Esophagus muscularis mucosa (tissue), 4 donors: ENCODE data around the gene MRAP2. TPM values are rescaled to one million over a fixed set of nuclear protein-coding genes. Genes with fewer than 3 reads are reported as not detected.

ENCODE experiments used
- DNase-seq: peaks from one replicate; pipeline ENCODE4 v3.0.0-alpha.2; 2017; ENCODE audit errors: extremely low spot score
- H3K27ac ChIP-seq, 4 donors: fragments of 200-600 bp; sonication (generic); replicated peaks in 1 of 4; 1 replicate in 3 of 4; 2 replicates in 1 of 4; pipeline ENCODE4 v1.5.1; 2016 to 2019; ENCODE audit warnings: mild to moderate bottlenecking in 1 of 4
- H3K27me3 ChIP-seq, 4 donors: fragments of 200-600 bp; sonication (generic); one replicate each; pipeline versions ENCODE4 v1.5.1 to v1.6.0; 2016 to 2019
- H3K36me3 ChIP-seq, 4 donors: fragments of 200-600 bp; sonication (generic); one replicate each; pipeline ENCODE4 v1.5.1; 2016 to 2019
- H3K4me1 ChIP-seq, 4 donors: fragments of 200-600 bp; sonication (generic); one replicate each; pipeline ENCODE4 v1.5.1; 2016 to 2019
- H3K4me3 ChIP-seq, 4 donors: fragments of 200-600 bp; sonication (generic); 1 replicate in 2 of 4; 2 replicates in 2 of 4; pipeline ENCODE4 v1.5.1; 2016 to 2019; ENCODE audit warnings: mild to moderate bottlenecking in 4 of 4, moderate library complexity in 1 of 4
- H3K9me3 ChIP-seq, 4 donors: fragments of 200-600 bp; sonication (generic); 1 replicate in 3 of 4; 2 replicates in 1 of 4; pipeline ENCODE4 v1.5.1; 2016 to 2019
- CTCF ChIP-seq, 3 experiments: fragments of 200-600 bp in 2 of 3; fragments of 450-650 bp in 1 of 3; sonication (generic) in 2 of 3; IDR thresholded peaks; one replicate each; pipeline ENCODE4 v1.5.1; 2017 to 2019; ENCODE audit warnings: antibody characterized with exemption in 3 of 3, mild to moderate bottlenecking in 2 of 3, moderate library complexity in 1 of 3
- EP300 ChIP-seq: sonication (generic); formaldehyde crosslinking; IDR thresholded peaks from one replicate; pipeline ENCODE4 v1.6.1; 2017; ENCODE audit warnings: antibody characterized with exemption
- POLR2A ChIP-seq: fragments of 450-650 bp; IDR thresholded peaks from one replicate; pipeline ENCODE4 v1.6.1; 2017; ENCODE audit warnings: antibody characterized with exemption, moderate library complexity, mild to moderate bottlenecking, low read depth
- POLR2AphosphoS5 ChIP-seq, 2 donors: sonication (generic); formaldehyde crosslinking; IDR thresholded peaks; one replicate each; pipeline ENCODE4 v1.6.1; 2017; ENCODE audit warnings: antibody characterized with exemption in 2 of 2
- WGBS: methylation state at CpG from one replicate; pipeline ENCODE4 v1.1.5; 2018; 5-methylcytosine and 5-hydroxymethylcytosine counted together
- intact Hi-C: fragments of 100-400 bp; cut with DNase I; formaldehyde crosslinking; loops from one replicate; pipeline ENCODE4 v1.15.1; 2023
- total RNA-seq, 4 donors: library from RNA; depleted of rRNA; stranded (reverse); fragments of >200 nt; gene quantifications; one replicate each; pipeline versions ENCODE4 v1.1.0 to v1.2.1, GENCODE V29; 2016

Gene MRAP2
- under 1 TPM in 3 of 4 donors, not detected in 1; 0.11 to 0.32 (median 0.17) TPM for total RNA-seq

DNA sequence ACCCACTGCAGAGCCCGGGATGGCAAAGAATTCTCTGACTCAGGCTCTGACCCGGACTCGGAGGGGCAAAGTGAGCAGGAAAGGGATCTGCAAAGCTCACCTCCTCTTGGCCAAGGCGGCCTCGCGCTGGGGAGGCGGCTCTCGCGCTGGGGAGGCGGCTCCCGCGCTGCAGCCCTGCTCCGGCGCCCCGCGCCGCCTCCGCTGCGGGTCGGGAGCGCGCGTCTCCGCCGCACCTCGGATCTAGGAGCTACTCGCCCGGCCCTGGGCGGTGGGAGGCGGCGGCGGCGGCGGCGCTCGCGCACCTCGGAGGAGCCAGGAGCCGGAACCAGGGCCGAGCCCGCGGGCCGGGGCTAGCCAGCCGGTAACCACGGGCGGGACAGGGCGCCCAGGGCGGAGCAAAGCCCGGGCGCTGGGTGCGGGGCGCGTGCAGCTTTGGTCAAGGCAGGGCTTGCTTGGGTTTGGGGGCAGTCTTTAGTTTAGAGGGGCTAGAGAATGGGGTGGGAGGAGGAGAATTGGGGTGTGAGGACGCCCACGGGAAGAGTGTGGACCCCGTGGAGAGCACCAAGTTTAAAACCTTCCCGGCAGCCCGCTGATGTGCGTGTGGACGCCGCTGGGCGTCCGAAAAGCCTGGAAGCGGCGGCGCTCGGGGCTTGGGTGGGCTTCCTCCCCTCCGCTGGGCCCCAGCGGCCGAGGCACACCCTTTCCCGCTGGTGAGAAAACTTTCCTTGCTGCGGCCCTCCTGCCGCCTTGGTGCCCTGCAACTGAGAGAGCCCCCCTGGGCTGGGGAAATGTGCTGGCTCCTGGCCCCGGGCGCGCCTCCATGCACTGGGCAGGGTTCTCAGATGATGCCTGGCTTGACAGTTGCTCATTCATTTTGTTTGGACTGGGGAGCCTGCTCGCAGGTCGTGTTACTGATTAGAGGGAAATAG, at the start of gene MRAP2:
TSS of gene MRAP2 (plus strand) at position 250 of the 929 bp plus-strand sequence. CDS start 21,547 bp downstream, outside the sequence.
- peaks cover 0 to 51% (median 2%) of the 10 kb centered on the region in 4 donors for H3K27me3 ChIP-seq

DNA sequence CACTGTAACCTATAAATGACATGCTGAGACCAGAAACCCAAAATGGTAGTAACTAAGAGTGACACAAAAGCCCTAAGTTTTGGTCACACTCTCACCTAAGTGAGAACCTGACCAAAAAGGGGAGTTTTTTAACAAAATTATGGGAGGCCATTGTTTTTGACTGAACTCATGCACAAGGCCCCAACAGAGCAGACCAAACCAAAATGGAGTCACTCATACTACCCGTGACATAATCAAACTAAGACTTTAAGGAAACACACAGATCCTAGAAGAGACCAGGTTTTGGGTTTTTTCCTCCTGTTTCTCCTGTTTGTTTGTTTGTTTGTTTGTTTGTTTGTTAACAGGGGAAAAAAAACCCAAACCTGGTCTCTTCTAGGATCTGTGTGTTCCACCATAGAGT, 49.2 kb upstream of the MRAP2 start:
- H3K36me3 ChIP-seq = peaks cover 0 to 4% (median 0%) of the 10 kb centered on the region in 4 donors
- no peaks in the 10 kb centered on the region for H3K27me3 ChIP-seq
- 96% methylated on average over 1 of the region's 1 CpG for WGBS
- TF ChIP-seq POLR2A (no peak), POLR2AphosphoS5 (IDR thresholded peaks at IDR 0.05) (no peak), CTCF (IDR thresholded peaks at IDR 0.05) (no peak), EP300 (no peak)
- intact Hi-C loops = no loop called here
- no peak overlapping the region for H3K4me3 ChIP-seq
- no peak overlapping the region for H3K27ac ChIP-seq
- no peaks in the 10 kb centered on the region for H3K4me1 ChIP-seq
- no peak for DNase-seq
- no peaks in the 10 kb centered on the region for H3K9me3 ChIP-seq

More for the DNA sequence above, at the start of gene MRAP2:
- H3K27ac ChIP-seq = no peak within 1 kb of the TSS
- H3K9me3 ChIP-seq = no peaks in the 10 kb centered on the region
- 2% methylated on average over 12 of the region's 78 CpGs for WGBS
- peaks cover 5 to 19% (median 14%) of the 10 kb centered on the region in 4 donors for H3K4me1 ChIP-seq
- H3K36me3 ChIP-seq = no peaks in the 10 kb centered on the region
- no peak for DNase-seq
- intact Hi-C loops = no loop called here
- no peak for TF ChIP-seq CTCF (IDR thresholded peaks at IDR 0.05)
- TF ChIP-seq POLR2A = no peak
- TF ChIP-seq EP300 = no peak
- no peak for TF ChIP-seq POLR2AphosphoS5 (IDR thresholded peaks at IDR 0.05)
- H3K4me3 ChIP-seq = peak within 1 kb of the TSS; percentile 52 to 65 (median 56)

DNA sequence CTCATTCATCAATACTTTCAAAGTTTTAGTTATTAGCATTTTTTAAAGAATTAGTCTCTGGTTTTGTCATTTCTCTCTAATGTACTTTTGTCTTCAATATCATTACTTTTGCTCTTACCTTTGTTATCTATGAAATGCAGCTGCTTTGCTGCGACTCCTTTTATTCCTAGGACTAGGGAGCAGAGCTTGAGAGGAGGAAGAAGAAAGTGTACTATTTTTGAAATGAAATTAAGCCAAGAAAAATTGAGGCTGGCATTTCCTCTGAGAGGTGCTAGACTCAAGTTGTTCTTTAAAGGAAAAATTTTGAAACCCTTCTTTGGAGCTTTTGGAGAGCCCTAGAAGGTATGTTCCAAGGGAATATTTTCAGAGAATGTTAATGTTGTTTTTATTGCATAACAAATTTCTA, 48.3 kb upstream of the MRAP2 start:
- TF ChIP-seq CTCF (IDR thresholded peaks at IDR 0.05) (no peak), EP300 (no peak), POLR2A (no peak), POLR2AphosphoS5 (IDR thresholded peaks at IDR 0.05) (no peak)
- WGBS = 86% methylated on average over 1 of the region's 1 CpG
- H3K27ac ChIP-seq = no peak overlapping the region
- no peak for DNase-seq
- no peak overlapping the region for H3K4me3 ChIP-seq
- peaks cover 0 to 4% (median 0%) of the 10 kb centered on the region in 4 donors for H3K36me3 ChIP-seq
- no peaks in the 10 kb centered on the region for H3K9me3 ChIP-seq
- H3K27me3 ChIP-seq = no peaks in the 10 kb centered on the region
- H3K4me1 ChIP-seq = no peaks in the 10 kb centered on the region
- intact Hi-C loops = no loop called here

GRCh38 chr6:83985715-83986114, 47.9 kb upstream of the MRAP2 start:
- Histone ChIP-seq H3K9me3 (no peaks in the 10 kb centered on the region), H3K4me3 (no peak overlapping the region), H3K27ac (no peak overlapping the region), H3K27me3 (no peaks in the 10 kb centered on the region), H3K4me1 (no peaks in the 10 kb centered on the region), H3K36me3 (peaks cover 0 to 4% (median 0%) of the 10 kb centered on the region in 4 donors)
- DNase-seq = no peak
- intact Hi-C loops = no loop called here
- no peak for TF ChIP-seq EP300
- TF ChIP-seq CTCF (IDR thresholded peaks at IDR 0.05) = no peak
- TF ChIP-seq POLR2A = no peak
- no peak for TF ChIP-seq POLR2AphosphoS5 (IDR thresholded peaks at IDR 0.05)
